ENCODE results near the gene PTHLH. TPM values are rescaled to one million over a fixed set of nuclear protein-coding genes. Genes with fewer than 3 reads are reported as not detected.

PTHLH gene
- total and polyA plus RNA-seq, 10 of the 15 experiments (the other 5 are each of a cell fraction or from before 2014, with no cell fraction given): 0.08 to 0.12 TPM; not detected in 8

GRCh38 chr12:27940756-27941402 is 31.7 kb downstream of the PTHLH start (continued):
- TF ChIP-seq KAT2A (conservative IDR thresholded peaks at IDR 0.05; ENCODE audit: control insufficient read depth, low read depth, low read length) (no peak), RAD21 (IDR thresholded peaks at IDR 0.05; ENCODE audit: insufficient read depth, low read depth, low read length) (peak; percentile 88)

DNA sequence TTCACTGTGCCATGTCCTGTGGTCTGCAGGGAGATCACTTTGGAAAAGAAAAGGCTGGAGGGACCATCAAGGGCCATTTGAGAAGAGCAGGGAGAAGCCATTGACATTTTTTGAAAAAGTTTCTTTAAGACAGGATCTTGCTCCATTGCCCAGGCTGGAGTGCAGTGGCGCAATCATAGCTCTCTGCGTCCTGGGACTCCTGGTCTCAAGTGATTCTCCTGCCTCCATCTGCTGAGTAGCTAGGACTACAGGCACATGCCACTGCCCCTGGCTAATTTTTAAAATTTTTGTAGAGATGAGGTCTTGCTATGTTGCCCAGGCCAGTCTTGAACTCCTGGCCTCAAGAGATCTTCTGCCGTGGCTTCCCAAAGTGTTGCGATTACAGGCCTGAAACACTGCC is 32.3 kb downstream of the PTHLH start:
- Histone ChIP-seq H3K4me3 (no peak overlapping the region), H3K4me2 (ENCODE audit: control insufficient read depth, insufficient read depth) (no peak overlapping the region), H3K36me3 (ENCODE audit: control insufficient read depth in 2 of 2, insufficient read depth in 2 of 2, low read length in 1 of 2) (no peaks in the 10 kb centered on the region), H3K79me2 (ENCODE audit: control insufficient read depth, insufficient read depth, low read length) (no peaks in the 10 kb centered on the region), H3K27ac (ENCODE audit: control insufficient read depth, insufficient read depth) (no peak overlapping the region), H3K9me3 (replicated peaks; ENCODE audit: control insufficient read depth, insufficient read depth, low read length) (no peaks in the 10 kb centered on the region), H3K9ac (ENCODE audit: control insufficient read depth, insufficient read depth, low read length) (no peak overlapping the region), H4K20me1 (ENCODE audit: control insufficient read depth, insufficient read depth) (no peaks in the 10 kb centered on the region), H2AFZ (ENCODE audit: control insufficient read depth, low read depth, low read length) (no peak overlapping the region), H3K4me1 (ENCODE audit: control insufficient read depth, insufficient read depth, low read length) (no peaks in the 10 kb centered on the region), H3K27me3 (replicated peaks in 1 of 2; ENCODE audit: control insufficient read depth in 2 of 2, insufficient read depth in 2 of 2, low read length in 1 of 2) (no peaks in the 10 kb centered on the region)
- ChIA-PET POLR2A (no interaction called here), CTCF (interaction anchor here (0.8 to 7.3 kb wide), 14 partner anchors 12 to 211 kb away, joined by 3 to 101 read pairs (median 4); no protein-coding TSS in a partner anchor), RAD21 (ENCODE audit: unreplicated experiment) (interaction anchor here (0.6 to 1.8 kb wide), 8 partner anchors 42 to 1618 kb away, joined by 3 to 32 read pairs (median 5); no protein-coding TSS in a partner anchor), SMC1A (ENCODE audit: uncharacterized antibody, unreplicated experiment) (interaction anchor here (0.6 to 1.8 kb wide), 12 partner anchors 13 to 544 kb away, joined by 3 to 23 read pairs (median 5); no protein-coding TSS in a partner anchor)
- FAIRE-seq (no peak), DNase-seq (ENCODE audit: low read depth, low spot score) (no peak), ATAC-seq (no peak)
- TF ChIP-seq DPF2 (IDR thresholded peaks at IDR 0.05): no peak
- no peak for TF ChIP-seq IKZF2 (IDR thresholded peaks at IDR 0.05)
- TF ChIP-seq POU2F2 (IDR thresholded peaks at IDR 0.05; ENCODE audit: borderline replicate concordance, low read depth, low read length): no peak
- no peak for TF ChIP-seq ASH2L (IDR thresholded peaks at IDR 0.05; ENCODE audit: borderline replicate concordance, low read depth)
- TF ChIP-seq RELA (IDR thresholded peaks at IDR 0.05; ENCODE audit: borderline replicate concordance, partially characterized antibody): no peak
- TF ChIP-seq KLF5 (IDR thresholded peaks at IDR 0.05; ENCODE audit: partially characterized antibody): no peak
- no peak for TF ChIP-seq SUZ12 (IDR thresholded peaks at IDR 0.05; ENCODE audit: unreplicated experiment)
- no peak for TF ChIP-seq RAD21 (IDR thresholded peaks at IDR 0.05; ENCODE audit: insufficient read depth, low read depth, low read length)
- no peak for TF ChIP-seq CBFB (IDR thresholded peaks at IDR 0.05; ENCODE audit: low read depth)
- TF ChIP-seq MXI1 (IDR thresholded peaks at IDR 0.05; ENCODE audit: low read depth, low read length): no peak
- TF ChIP-seq ELK1 (IDR thresholded peaks at IDR 0.05; ENCODE audit: low read depth, low read length): no peak
- TF ChIP-seq RCOR1 (conservative IDR thresholded peaks at IDR 0.05; ENCODE audit: low read depth, low read length): no peak
- TF ChIP-seq JUNB (IDR thresholded peaks at IDR 0.05): no peak
- 95% methylated on average over 4 of the region's 4 CpGs for WGBS (ENCODE audit: insufficient coverage, insufficient replicate concordance, low lambda C conversion rate, missing lambda C conversion rate)
- BruUV-seq (replicated peaks): no TSS peak
- in situ Hi-C loops (cut with MboI): loop anchor here (5.0 kb wide), 1 partner anchor 208 kb away; no protein-coding TSS in a partner anchor
- intact Hi-C loops (cut with micrococcal nuclease; ENCODE audit: unreplicated experiment): loop anchor here (2.0 kb wide), 1 partner anchor 119 kb away; no protein-coding TSS in a partner anchor

Data from GM12878 (cell line).